Measurements from ENCODE around the gene OR3A1. TPM values are rescaled to one million over a fixed set of nuclear protein-coding genes. Genes with fewer than 3 reads are reported as not detected.
A peak's percentile ranks its signal among the peaks of the same experiment; 100 is the strongest.

The OR3A1 gene
- total RNA-seq, 1 experiment from 2014 or later: not detected

- Histone ChIP-seq H3K27me3 (ENCODE audit: insufficient read depth, low read length) (0 out of 2 replicates have a peak, but pooled peaks cover 8% of the 10 kb centered on the region), H3K4me3 (replicated peaks in 1 of 2; ENCODE audit: low read depth in 1 of 2, low read length in 2 of 2) (no peak overlapping the region), H3K27ac (ENCODE audit: low read depth, low read length) (no peak overlapping the region), H3K4me1 (ENCODE audit: control insufficient read depth in 1 of 2, insufficient read depth in 2 of 2, low read length in 2 of 2) (no peaks in the 10 kb centered on the region), H3K79me2 (ENCODE audit: insufficient read depth, low read length) (no peaks in the 10 kb centered on the region), H3K9me2 (ENCODE audit: insufficient read depth) (no peaks in the 10 kb centered on the region), H4K20me1 (ENCODE audit: insufficient read depth) (no peaks in the 10 kb centered on the region), H3K9ac (ENCODE audit: low read length) (no peak overlapping the region), H2AFZ (ENCODE audit: low read depth, low read length, poor library complexity, severe bottlenecking) (no peak overlapping the region), H3K4me2 (ENCODE audit: low read length) (no peak overlapping the region), H3K36me3 (ENCODE audit: control insufficient read depth in 1 of 2, insufficient read depth in 2 of 2, low read length in 2 of 2) (no peaks in the 10 kb centered on the region), H3K9me3 (ENCODE audit: control insufficient read depth in 1 of 2, insufficient read depth in 1 of 2, low read depth in 1 of 2, low read length in 2 of 2) (no peaks in the 10 kb centered on the region)
- ChIA-PET POLR2A (no interaction called here), RAD21 (ENCODE audit: low non-redundant PET in 1 of 2, low total read pairs in 2 of 2, uncharacterized antibody in 2 of 2, unreplicated experiment in 2 of 2) (no interaction called here), CTCF (no interaction called here)
- ATAC-seq (peak; percentile 49; the same call in 1 of the 2 replicates), DNase-seq (ENCODE audit: low read depth, low spot score) (peak; percentile 3)
- no TSS peak for BruUV-seq (replicated peaks)
- TF ChIP-seq ELF1 (IDR thresholded peaks at IDR 0.05; ENCODE audit: borderline replicate concordance, low read depth): no peak
- peak; percentile 16 to 47 (median 37); a peak in 5 of 6 replicates for TF ChIP-seq CTCF (IDR thresholded peaks at IDR 0.05 in 2 of 3, conservative IDR thresholded peaks at IDR 0.05 in 1 of 3; ENCODE audit: borderline replicate concordance in 1 of 3, insufficient read depth in 1 of 3, low read depth in 2 of 3, low read length in 2 of 3)
- TF ChIP-seq RAD21 (IDR thresholded peaks at IDR 0.05; ENCODE audit: low read depth): peak; percentile 41
- intact Hi-C loops (cut with micrococcal nuclease): no loop called here
These were observed 37.7 kb upstream of the OR3A1 start for GRCh38 chr17:3335876-3336275.

DNA sequence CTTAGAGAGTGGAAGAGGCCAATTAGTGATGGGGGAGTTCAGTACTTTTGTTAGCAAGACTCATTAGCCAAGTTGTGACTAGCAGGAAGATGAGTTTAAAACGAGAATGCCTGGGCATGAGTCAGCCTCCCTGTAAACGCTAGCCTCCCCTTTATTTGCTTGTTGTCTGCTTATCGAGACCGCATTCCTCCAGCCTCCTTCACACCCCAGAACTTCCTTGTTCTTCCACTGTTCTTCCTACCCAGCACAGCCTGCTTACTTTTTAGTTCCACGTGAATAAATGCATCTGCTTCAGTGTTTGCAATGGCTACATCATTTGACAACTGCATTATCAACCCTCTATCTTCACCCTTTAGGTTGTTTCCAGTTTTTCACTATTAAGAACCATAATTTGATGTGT, 20.2 kb upstream of the OR3A1 start:
- H3K27ac ChIP-seq (ENCODE audit: low read depth, low read length): no peak overlapping the region
- H3K4me1 ChIP-seq (ENCODE audit: control insufficient read depth in 1 of 2, insufficient read depth in 2 of 2, low read length in 2 of 2): no peaks in the 10 kb centered on the region
- H3K36me3 ChIP-seq (ENCODE audit: control insufficient read depth in 1 of 2, insufficient read depth in 2 of 2, low read length in 2 of 2): no peaks in the 10 kb centered on the region
- H3K79me2 ChIP-seq (ENCODE audit: insufficient read depth, low read length): no peaks in the 10 kb centered on the region
- no peaks in the 10 kb centered on the region for H4K20me1 ChIP-seq (ENCODE audit: insufficient read depth)
- H3K9me3 ChIP-seq (ENCODE audit: control insufficient read depth in 1 of 2, insufficient read depth in 1 of 2, low read depth in 1 of 2, low read length in 2 of 2): no peaks in the 10 kb centered on the region
- no peak overlapping the region for H2AFZ ChIP-seq (ENCODE audit: low read depth, low read length, poor library complexity, severe bottlenecking)
- no peaks in the 10 kb centered on the region for H3K9me2 ChIP-seq (ENCODE audit: insufficient read depth)
- intact Hi-C loops (cut with micrococcal nuclease): no loop called here
- BruUV-seq (replicated peaks): no TSS peak
- no peak overlapping the region for H3K9ac ChIP-seq (ENCODE audit: low read length)
- no peak overlapping the region for H3K4me2 ChIP-seq (ENCODE audit: low read length)
- RAD21 ChIA-PET (ENCODE audit: low non-redundant PET in 1 of 2, low total read pairs in 2 of 2, uncharacterized antibody in 2 of 2, unreplicated experiment in 2 of 2): no interaction called here
- ATAC-seq: no peak
- POLR2A ChIA-PET: no interaction called here
- TF ChIP-seq SRF (IDR thresholded peaks at IDR 0.05; ENCODE audit: low read depth): no peak
- TF ChIP-seq TCF7L2 (IDR thresholded peaks at IDR 0.05; ENCODE audit: borderline replicate concordance, extremely low read depth, insufficient read depth, insufficient read length): no peak
- no peak for TF ChIP-seq ELF1 (IDR thresholded peaks at IDR 0.05; ENCODE audit: borderline replicate concordance, low read depth)
- no peak for TF ChIP-seq FOSL1 (IDR thresholded peaks at IDR 0.05; ENCODE audit: low read depth)
- no peak for TF ChIP-seq CTCF (IDR thresholded peaks at IDR 0.05 in 2 of 3, conservative IDR thresholded peaks at IDR 0.05 in 1 of 3; ENCODE audit: borderline replicate concordance in 1 of 3, insufficient read depth in 1 of 3, low read depth in 2 of 3, low read length in 2 of 3)
- TF ChIP-seq POLR2AphosphoS5 (IDR thresholded peaks at IDR 0.05; ENCODE audit: low read depth, low read length): no peak
- no peak for TF ChIP-seq POLR2A (IDR thresholded peaks at IDR 0.05; ENCODE audit: borderline replicate concordance, extremely low read depth, insufficient read depth, insufficient read length)
- no peak for TF ChIP-seq RAD21 (IDR thresholded peaks at IDR 0.05; ENCODE audit: low read depth)
- no peak for TF ChIP-seq CBX3 (IDR thresholded peaks at IDR 0.05; ENCODE audit: low read depth)
- no peak for TF ChIP-seq SP1 (IDR thresholded peaks at IDR 0.05; ENCODE audit: low read depth)
- CTCF ChIA-PET: no interaction called here
- no peak overlapping the region for H3K4me3 ChIP-seq (replicated peaks in 1 of 2; ENCODE audit: low read depth in 1 of 2, low read length in 2 of 2)
- H3K27me3 ChIP-seq (ENCODE audit: insufficient read depth, low read length): peaks cover 34% of the 10 kb centered on the region
- DNase-seq (ENCODE audit: low read depth, low spot score): no peak

All from HCT116 (cell line).